Panc1 (cell line): ENCODE data around the gene BUD31.

Source experiments
- CTCF ChIP-seq: fragments of 450-650 bp; IDR thresholded peaks from 2 replicates; pipeline ENCODE4 v1.5.1; 2017; ENCODE audit warnings: mild to moderate bottlenecking
- TCF7L2 ChIP-seq: IDR thresholded peaks from 2 replicates; pipeline ENCODE4 v1.6.1; 2011; ENCODE audit warnings: mild to moderate bottlenecking, low read depth, low read length, inconsistent platforms

GRCh38 chr7:99375070-99375807 lies 33.5 kb upstream of the BUD31 start:
- TF ChIP-seq CTCF (no peak), TCF7L2 (no peak)
